ENCODE measurements around the gene MZB1.

GRCh38 chr5:139376364-139376763 lies 13.3 kb downstream of the MZB1 start:
- TF ChIP-seq CTCF (IDR thresholded peaks at IDR 0.05) (no peak), POLR2A (IDR thresholded peaks at IDR 0.05) (no peak)

All from esophagus squamous epithelium (tissue), 4 donors.